SH-SY5Y (cell line): ENCODE data around the gene PTCD2.

ENCODE experiments used
- GATA2 ChIP-seq: IDR thresholded peaks from 2 replicates; pipeline ENCODE4 v1.6.1; 2011; ENCODE audit warnings: mild to moderate bottlenecking, low read depth, low read length
- GATA3 ChIP-seq: IDR thresholded peaks from 2 replicates; pipeline ENCODE4 v1.6.1; 2011; ENCODE audit warnings: low read depth, mild to moderate bottlenecking, low read length, moderate library complexity

GRCh38 chr5:72288924-72289323 is 31.2 kb upstream of the PTCD2 start:
- TF ChIP-seq GATA2 (no peak), GATA3 (no peak)
